ENCODE measurements around the gene LILRB2. TPM values are rescaled to one million over a fixed set of nuclear protein-coding genes. Genes with fewer than 3 reads are reported as not detected.
A peak's percentile ranks its signal among the peaks of the same experiment; 100 is the strongest.

Gene LILRB2
- total RNA-seq, 1 donor: not detected

DNA sequence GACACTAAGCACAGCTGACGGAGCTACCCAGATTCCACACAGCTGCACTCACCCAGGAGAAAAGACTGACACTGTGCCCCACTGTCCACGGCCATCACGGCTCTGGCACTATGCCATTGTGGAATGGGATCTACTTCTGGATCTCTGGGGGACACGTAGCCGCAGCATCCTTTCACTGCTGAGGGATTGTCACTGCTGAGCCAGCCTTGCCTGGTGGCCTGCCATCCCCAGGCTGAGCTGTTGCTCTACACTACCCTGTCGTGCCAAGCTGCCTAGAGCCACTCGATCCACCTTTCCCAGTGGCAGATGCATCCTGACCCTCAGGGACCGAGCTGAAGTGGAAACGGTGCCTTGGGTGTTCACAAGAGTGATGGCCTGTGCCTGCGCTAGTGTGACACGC is 18.8 kb downstream of the LILRB2 start:
- Histone ChIP-seq H3K79me2 (ENCODE audit: insufficient read depth, low read length) (no peaks in the 10 kb centered on the region), H3K4me3 (ENCODE audit: insufficient read depth, low read length) (no peak overlapping the region), H3K4me1 (ENCODE audit: insufficient read depth, low read length) (no peaks in the 10 kb centered on the region), H4K20me1 (ENCODE audit: insufficient read depth, low read length) (no peaks in the 10 kb centered on the region), H3K27ac (ENCODE audit: low read depth, low read length) (no peak overlapping the region), H3K4me2 (ENCODE audit: insufficient read depth, low read length) (no peak overlapping the region), H3K27me3 (ENCODE audit: insufficient read depth, low read length) (peaks cover 8% of the 10 kb centered on the region), H3K36me3 (ENCODE audit: insufficient read depth, low read length) (no peaks in the 10 kb centered on the region), H3K9me3 (ENCODE audit: low read depth, low read length) (no peaks in the 10 kb centered on the region), H2AFZ (ENCODE audit: low read length) (no peak overlapping the region)
- no peak for DNase-seq (ENCODE audit: insufficient read length, low spot score, missing footprints)
- TF ChIP-seq, protein P1, sequence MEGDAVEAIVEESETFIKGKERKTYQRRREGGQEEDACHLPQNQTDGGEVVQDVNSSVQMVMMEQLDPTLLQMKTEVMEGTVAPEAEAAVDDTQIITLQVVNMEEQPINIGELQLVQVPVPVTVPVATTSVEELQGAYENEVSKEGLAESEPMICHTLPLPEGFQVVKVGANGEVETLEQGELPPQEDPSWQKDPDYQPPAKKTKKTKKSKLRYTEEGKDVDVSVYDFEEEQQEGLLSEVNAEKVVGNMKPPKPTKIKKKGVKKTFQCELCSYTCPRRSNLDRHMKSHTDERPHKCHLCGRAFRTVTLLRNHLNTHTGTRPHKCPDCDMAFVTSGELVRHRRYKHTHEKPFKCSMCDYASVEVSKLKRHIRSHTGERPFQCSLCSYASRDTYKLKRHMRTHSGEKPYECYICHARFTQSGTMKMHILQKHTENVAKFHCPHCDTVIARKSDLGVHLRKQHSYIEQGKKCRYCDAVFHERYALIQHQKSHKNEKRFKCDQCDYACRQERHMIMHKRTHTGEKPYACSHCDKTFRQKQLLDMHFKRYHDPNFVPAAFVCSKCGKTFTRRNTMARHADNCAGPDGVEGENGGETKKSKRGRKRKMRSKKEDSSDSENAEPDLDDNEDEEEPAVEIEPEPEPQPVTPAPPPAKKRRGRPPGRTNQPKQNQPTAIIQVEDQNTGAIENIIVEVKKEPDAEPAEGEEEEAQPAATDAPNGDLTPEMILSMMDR (IDR thresholded peaks at IDR 0.05; ENCODE audit: extremely low read depth, low read depth, low read length): no peak

DNA sequence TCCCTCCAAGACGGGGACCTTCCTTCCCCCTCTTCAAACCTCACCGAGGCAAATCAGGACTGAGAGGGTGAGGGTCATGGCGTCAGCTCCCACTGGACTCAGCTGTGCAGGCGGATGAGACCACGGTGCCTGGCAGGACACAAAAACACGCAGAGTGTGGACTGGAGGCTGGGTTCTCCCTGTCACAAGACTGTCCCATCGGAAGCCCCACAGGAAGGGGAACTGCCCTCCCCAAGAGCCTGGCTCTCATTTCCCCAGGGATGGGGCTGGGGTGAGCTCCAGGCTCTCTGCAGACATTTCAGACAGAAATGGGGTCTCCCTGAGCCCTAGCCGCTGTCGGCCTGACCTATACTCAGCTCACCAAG is 23.8 kb downstream of the LILRB2 start, which contains the start of gene LILRB5:
TSS of gene LILRB5 (minus strand) at position 158 of the 365 bp plus-strand sequence. CDS start at position 78, 80 bp downstream.
- Histone ChIP-seq H4K20me1 (ENCODE audit: insufficient read depth, low read length) (no peaks in the 10 kb centered on the region), H3K27ac (ENCODE audit: low read depth, low read length) (no peak within 1 kb of the TSS), H3K9me3 (ENCODE audit: low read depth, low read length) (no peaks in the 10 kb centered on the region), H3K4me3 (ENCODE audit: insufficient read depth, low read length) (no peak within 1 kb of the TSS), H3K27me3 (ENCODE audit: insufficient read depth, low read length) (peaks cover 25% of the 10 kb centered on the region), H2AFZ (ENCODE audit: low read length) (no peak within 1 kb of the TSS), H3K79me2 (ENCODE audit: insufficient read depth, low read length) (no peaks in the 10 kb centered on the region), H3K36me3 (ENCODE audit: insufficient read depth, low read length) (no peaks in the 10 kb centered on the region), H3K4me1 (ENCODE audit: insufficient read depth, low read length) (no peaks in the 10 kb centered on the region), H3K4me2 (ENCODE audit: insufficient read depth, low read length) (no peak within 1 kb of the TSS)
- no peak for DNase-seq (ENCODE audit: insufficient read length, low spot score, missing footprints)
- TF ChIP-seq, protein P1 (IDR thresholded peaks at IDR 0.05; ENCODE audit: extremely low read depth, low read depth, low read length): no peak

DNA sequence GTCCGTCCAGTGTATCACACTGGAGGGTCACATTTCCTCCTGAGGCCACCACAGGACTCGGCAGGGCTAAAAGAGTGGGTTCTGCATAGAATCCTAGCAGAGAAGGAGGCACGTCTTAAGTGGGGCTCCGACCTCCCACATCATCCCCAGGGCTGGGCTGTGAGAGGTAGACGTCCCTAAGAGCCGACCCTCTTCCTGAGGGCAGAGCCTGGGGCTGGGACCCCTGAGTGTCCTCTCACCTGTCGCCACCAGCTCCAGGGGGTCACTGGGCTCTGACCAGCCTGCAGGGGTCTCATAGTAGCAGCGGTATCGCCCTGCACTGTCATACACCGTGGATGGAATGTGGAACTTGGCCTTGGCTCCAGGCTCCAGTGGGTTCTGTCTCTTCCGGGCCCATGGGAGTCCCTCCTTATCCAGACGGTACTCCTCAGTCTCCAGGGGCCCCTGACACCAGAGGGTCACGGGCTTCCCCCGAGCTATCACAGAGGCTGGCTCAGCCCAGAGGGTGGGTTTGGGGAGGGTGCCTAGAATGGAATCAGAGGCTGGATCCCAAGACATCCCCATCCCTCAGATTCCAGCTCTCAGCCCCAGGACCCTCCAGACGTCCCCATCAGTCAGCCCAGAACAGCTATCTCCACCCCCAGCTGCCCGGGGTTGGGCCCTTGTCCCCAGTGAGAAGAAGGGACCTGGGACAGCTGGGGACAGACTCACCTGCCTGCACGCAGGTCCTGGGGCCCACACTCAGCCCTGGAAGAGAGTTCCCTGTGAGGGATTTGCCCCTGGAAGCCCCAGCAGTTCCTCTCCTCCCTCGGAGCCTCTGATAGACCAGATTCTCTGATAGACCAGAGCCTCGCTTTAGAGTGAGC is 24.4 kb downstream of the LILRB2 start:
- no peaks in the 10 kb centered on the region for H3K4me1 ChIP-seq (ENCODE audit: insufficient read depth, low read length)
- no peak overlapping the region for H3K4me2 ChIP-seq (ENCODE audit: insufficient read depth, low read length)
- H2AFZ ChIP-seq (ENCODE audit: low read length): no peak overlapping the region
- H3K79me2 ChIP-seq (ENCODE audit: insufficient read depth, low read length): no peaks in the 10 kb centered on the region
- H3K27ac ChIP-seq (ENCODE audit: low read depth, low read length): no peak overlapping the region
- no peaks in the 10 kb centered on the region for H4K20me1 ChIP-seq (ENCODE audit: insufficient read depth, low read length)
- peaks cover 25% of the 10 kb centered on the region for H3K27me3 ChIP-seq (ENCODE audit: insufficient read depth, low read length)
- no peak overlapping the region for H3K4me3 ChIP-seq (ENCODE audit: insufficient read depth, low read length)
- no peak for DNase-seq (ENCODE audit: insufficient read length, low spot score, missing footprints)
- TF ChIP-seq, protein P1 (IDR thresholded peaks at IDR 0.05; ENCODE audit: extremely low read depth, low read depth, low read length): no peak
- H3K36me3 ChIP-seq (ENCODE audit: insufficient read depth, low read length): no peaks in the 10 kb centered on the region
- no peaks in the 10 kb centered on the region for H3K9me3 ChIP-seq (ENCODE audit: low read depth, low read length)

DNA sequence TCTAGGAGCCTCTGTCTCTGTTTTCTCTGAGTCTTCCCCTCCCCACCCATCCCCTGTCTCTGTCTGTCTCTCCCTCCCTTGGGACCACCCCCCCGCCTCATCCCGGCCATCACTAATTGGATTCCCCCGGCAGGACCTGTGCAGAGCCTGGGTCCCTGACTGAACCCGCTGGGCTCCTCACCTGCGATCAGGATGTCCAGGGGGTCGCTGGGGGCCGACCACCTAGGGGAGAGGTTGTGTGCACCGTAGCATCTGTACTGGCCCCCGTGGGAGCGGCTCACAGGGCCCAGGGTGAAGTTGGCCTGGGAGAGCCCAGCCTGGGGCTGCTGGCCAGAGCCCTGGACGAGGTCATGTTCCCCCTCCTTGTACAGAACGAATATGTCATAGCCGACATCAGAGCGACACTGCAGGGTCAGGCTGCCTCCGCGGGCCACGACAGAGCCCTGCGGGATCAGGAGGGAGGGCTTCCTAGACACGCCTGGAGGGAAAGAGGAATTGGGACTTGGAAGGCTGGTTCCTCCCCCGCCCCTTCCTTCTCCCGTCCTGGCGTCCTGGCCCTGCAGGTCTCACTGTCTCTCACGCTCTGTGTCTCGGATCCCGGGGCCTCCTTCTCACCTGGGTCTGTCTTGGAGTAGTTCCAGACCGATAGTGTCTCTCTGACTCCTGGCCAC is 25.7 kb downstream of the LILRB2 start:
- Histone ChIP-seq H3K4me3 (ENCODE audit: insufficient read depth, low read length) (no peak overlapping the region), H3K9me3 (ENCODE audit: low read depth, low read length) (no peaks in the 10 kb centered on the region), H2AFZ (ENCODE audit: low read length) (no peak overlapping the region), H4K20me1 (ENCODE audit: insufficient read depth, low read length) (no peaks in the 10 kb centered on the region), H3K27me3 (ENCODE audit: insufficient read depth, low read length) (peaks cover 25% of the 10 kb centered on the region), H3K36me3 (ENCODE audit: insufficient read depth, low read length) (no peaks in the 10 kb centered on the region), H3K27ac (ENCODE audit: low read depth, low read length) (no peak overlapping the region), H3K4me2 (ENCODE audit: insufficient read depth, low read length) (no peak overlapping the region), H3K4me1 (ENCODE audit: insufficient read depth, low read length) (no peaks in the 10 kb centered on the region), H3K79me2 (ENCODE audit: insufficient read depth, low read length) (no peaks in the 10 kb centered on the region)
- TF ChIP-seq, protein P1 (IDR thresholded peaks at IDR 0.05; ENCODE audit: extremely low read depth, low read depth, low read length): no peak
- DNase-seq (ENCODE audit: insufficient read length, low spot score, missing footprints): peak; percentile 65

Data from osteoblast (primary cell).